Measurements from ENCODE around the gene SLC35E1.

The SLC35E1 gene

GRCh38 chr19:16594681-16595091 is 22.5 kb upstream of the SLC35E1 start:
- no peak overlapping the region for H3K4me3 ChIP-seq (ENCODE audit: low read depth, low read length)
- no peak for DNase-seq (ENCODE audit: low read depth, low spot score)
- in situ Hi-C loops (cut with HindIII; ENCODE audit: low sequenced_read_pairs), result no loop called here

DNA sequence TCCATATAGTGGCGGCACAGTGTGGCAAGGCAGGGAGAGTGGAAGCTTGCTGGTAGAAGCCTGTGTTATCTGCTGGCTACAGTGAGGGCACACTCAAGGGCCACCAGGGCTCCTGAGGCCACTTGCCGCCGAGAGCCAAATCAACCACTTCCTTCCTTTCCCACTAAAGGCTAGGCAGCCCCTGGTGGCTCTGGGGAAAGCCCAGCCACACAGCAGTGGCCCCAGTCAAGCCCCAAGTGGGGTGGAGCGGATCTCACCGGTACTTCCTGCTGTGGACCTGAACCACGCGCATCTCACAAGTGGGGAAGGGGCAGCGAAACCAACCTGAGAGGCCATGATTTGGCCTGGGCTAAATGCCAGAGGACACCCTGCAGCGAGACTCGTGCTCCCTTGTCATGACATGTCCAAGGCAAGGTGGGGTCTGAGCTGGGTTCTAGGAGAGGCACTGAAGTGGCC is 21.9 kb upstream of the SLC35E1 start:
- no peak for DNase-seq (ENCODE audit: low read depth, low spot score)
- TF ChIP-seq CTCF (IDR thresholded peaks at IDR 0.05; ENCODE audit: low read depth, low read length), result no peak

More at GRCh38 chr19:16594681-16595091, 22.5 kb upstream of the SLC35E1 start:
- no peak for TF ChIP-seq CTCF (IDR thresholded peaks at IDR 0.05; ENCODE audit: low read depth, low read length)

DNA sequence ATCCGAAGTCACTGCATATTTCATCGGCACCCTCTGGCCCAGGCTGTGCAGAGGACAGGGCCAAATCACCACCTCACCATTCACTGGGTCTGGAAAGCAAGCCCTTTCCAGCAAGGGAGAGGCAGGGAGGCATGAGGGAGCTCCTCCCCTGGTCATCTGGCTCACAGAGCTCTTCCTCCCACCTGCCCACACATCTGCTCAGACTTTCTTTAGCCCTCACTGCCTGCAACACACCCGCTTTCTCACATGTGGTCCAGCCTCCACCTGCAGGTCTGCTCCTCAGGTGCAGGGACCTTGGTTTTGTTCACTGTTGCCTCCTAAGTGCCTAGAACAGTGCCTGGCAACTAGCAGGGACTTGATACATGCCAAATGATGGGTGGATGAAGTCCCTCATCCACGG is 21.0 kb upstream of the SLC35E1 start:
- no peak overlapping the region for H3K4me3 ChIP-seq (ENCODE audit: low read depth, low read length)
- no peak for TF ChIP-seq CTCF (IDR thresholded peaks at IDR 0.05; ENCODE audit: low read depth, low read length)

More for the DNA sequence above, 21.9 kb upstream of the SLC35E1 start:
- in situ Hi-C loops (cut with HindIII; ENCODE audit: low sequenced_read_pairs), result no loop called here
- H3K4me3 ChIP-seq (ENCODE audit: low read depth, low read length), result no peak overlapping the region

DNA sequence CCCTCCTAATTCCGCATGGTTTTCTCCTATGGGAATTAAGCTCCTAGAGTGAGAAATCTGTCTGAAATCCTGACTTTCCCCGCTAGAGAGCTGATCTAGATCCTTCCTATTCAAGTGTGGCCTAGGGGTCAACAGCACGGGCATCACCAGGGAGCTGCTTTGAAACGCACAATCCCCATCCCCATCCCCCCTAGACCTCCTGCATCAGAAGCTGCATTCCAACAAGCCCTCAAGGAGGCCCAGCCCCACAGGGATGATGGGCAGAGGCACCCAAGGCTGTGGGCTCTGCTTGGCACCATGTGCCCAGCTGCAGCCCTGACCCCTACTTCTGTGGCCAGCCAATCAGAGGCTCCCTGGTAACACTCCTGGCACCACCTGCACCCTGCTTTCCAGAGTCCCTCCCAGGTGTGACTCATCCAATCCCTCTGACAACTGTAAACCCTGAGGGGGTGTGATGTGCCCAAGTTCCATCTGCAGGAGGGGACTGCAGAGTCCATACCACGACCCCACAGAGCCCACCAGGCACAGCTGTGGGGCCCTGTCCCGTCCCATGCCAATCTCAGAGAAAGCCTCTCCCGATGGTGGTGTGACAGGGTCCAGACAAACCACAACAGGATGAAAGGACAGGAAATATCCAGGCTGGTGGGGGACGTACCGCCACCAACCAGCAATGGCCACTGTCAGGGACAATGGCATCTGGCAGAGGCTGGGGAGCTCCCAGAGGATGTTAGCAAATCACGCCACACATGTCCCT is 19.8 kb upstream of the SLC35E1 start:
- H3K4me3 ChIP-seq (ENCODE audit: low read depth, low read length), result no peak overlapping the region
- in situ Hi-C loops (cut with HindIII; ENCODE audit: low sequenced_read_pairs), result no loop called here
- TF ChIP-seq CTCF (IDR thresholded peaks at IDR 0.05; ENCODE audit: low read depth, low read length), result no peak
- DNase-seq (ENCODE audit: low read depth, low spot score), result no peak

More for the DNA sequence above, 21.0 kb upstream of the SLC35E1 start:
- in situ Hi-C loops (cut with HindIII; ENCODE audit: low sequenced_read_pairs), result no loop called here
- no peak for DNase-seq (ENCODE audit: low read depth, low spot score)

GRCh38 chr19:16590876-16591802 is 18.9 kb upstream of the SLC35E1 start:
- DNase-seq (ENCODE audit: low read depth, low spot score), result no peak
- TF ChIP-seq CTCF (IDR thresholded peaks at IDR 0.05; ENCODE audit: low read depth, low read length), result no peak
- in situ Hi-C loops (cut with HindIII; ENCODE audit: low sequenced_read_pairs), result no loop called here
- no peak overlapping the region for H3K4me3 ChIP-seq (ENCODE audit: low read depth, low read length)

GRCh38 chr19:16589917-16590316 is 17.7 kb upstream of the SLC35E1 start:
- no peak for TF ChIP-seq CTCF (IDR thresholded peaks at IDR 0.05; ENCODE audit: low read depth, low read length)
- no peak overlapping the region for H3K4me3 ChIP-seq (ENCODE audit: low read depth, low read length)
- in situ Hi-C loops (cut with HindIII; ENCODE audit: low sequenced_read_pairs), result no loop called here
- no peak for DNase-seq (ENCODE audit: low read depth, low spot score)

All from astrocyte of the spinal cord (primary cell).